GM12873 (cell line): ENCODE measurements around the gene CATSPER1.

Experiments
- CTCF ChIP-seq: IDR thresholded peaks from 2 replicates; pipeline ENCODE4 v1.5.1; 2012; ENCODE audit warnings: low read depth, mild to moderate bottlenecking, moderate library complexity, low read length, control low read depth; ENCODE audit not compliant: insufficient read depth; ENCODE audit errors: missing control alignments

Gene CATSPER1

GRCh38 chr11:65968600-65969482 lies 57.4 kb downstream of the CATSPER1 start:
- no peak for TF ChIP-seq CTCF

- TF ChIP-seq CTCF, result no peak
These were observed 58.8 kb downstream of the CATSPER1 start for GRCh38 chr11:65967329-65967934.
